Measurements from ENCODE around the gene TESK1.

DNA sequence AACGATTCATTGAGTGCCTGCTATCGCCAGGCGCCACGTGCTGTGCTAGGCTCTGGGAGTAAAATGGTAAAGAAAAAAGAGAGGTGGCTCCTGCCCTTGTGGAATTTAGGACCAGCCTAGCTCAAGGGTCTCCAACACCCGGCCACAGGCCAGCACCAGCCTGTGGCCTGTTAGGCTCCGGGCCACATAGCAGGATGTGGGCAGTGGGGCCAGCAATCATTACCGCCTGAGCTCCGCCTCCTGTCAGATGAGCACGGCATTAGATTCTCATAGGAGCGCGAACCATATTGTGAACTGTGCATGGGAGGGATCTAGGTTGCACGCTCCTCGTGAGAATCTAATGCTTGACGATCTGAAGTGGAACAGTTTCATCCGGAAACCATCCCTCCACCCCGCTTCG lies 51.3 kb downstream of the TESK1 start:
- TF ChIP-seq EP300 (IDR thresholded peaks at IDR 0.05) (no peak), POLR2A (IDR thresholded peaks at IDR 0.05) (no peak)
- TF ChIP-seq, protein P1, sequence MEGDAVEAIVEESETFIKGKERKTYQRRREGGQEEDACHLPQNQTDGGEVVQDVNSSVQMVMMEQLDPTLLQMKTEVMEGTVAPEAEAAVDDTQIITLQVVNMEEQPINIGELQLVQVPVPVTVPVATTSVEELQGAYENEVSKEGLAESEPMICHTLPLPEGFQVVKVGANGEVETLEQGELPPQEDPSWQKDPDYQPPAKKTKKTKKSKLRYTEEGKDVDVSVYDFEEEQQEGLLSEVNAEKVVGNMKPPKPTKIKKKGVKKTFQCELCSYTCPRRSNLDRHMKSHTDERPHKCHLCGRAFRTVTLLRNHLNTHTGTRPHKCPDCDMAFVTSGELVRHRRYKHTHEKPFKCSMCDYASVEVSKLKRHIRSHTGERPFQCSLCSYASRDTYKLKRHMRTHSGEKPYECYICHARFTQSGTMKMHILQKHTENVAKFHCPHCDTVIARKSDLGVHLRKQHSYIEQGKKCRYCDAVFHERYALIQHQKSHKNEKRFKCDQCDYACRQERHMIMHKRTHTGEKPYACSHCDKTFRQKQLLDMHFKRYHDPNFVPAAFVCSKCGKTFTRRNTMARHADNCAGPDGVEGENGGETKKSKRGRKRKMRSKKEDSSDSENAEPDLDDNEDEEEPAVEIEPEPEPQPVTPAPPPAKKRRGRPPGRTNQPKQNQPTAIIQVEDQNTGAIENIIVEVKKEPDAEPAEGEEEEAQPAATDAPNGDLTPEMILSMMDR (IDR thresholded peaks at IDR 0.05) = no peak
